HG02970 (cell line): Measurements from ENCODE around the gene UBQLN1.
A peak's percentile ranks its signal among the peaks of the same experiment; 100 is the strongest.
"Not testable (repeated sequence)": the region's sequence is repeated elsewhere in the genome, so short reads cannot be mapped to it uniquely, and the experiment has no call there.

Experiments
- ATAC-seq: cut with Tn5 transposase; IDR thresholded peaks from one replicate; pipeline ENCODE4 v1.9.1; 2021; ENCODE audit warnings: mild to moderate bottlenecking, moderate library complexity, moderate number of reproducible peaks; ENCODE audit not compliant: unreplicated experiment, low FRiP score

The UBQLN1 gene

DNA sequence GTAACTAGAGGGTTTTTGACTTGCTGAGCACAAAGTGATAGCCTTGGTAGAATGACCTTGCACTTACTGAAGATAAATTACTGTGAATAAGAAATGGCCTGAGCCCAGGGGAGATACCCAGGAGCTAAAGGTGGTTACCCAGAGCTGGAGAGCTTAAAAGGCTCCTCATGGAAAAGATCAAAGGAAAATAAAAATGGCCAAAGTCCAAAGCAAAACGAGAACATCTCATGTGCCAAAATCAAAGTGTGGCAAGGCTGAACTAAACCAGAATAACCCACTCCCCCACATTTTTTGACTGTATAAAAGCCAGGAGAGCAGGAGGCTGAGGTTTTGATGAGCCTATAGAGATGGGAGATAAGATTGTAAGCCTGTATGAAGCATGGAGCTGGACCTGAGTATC lies 70.4 kb downstream of the UBQLN1 start:
- no peak for ATAC-seq

DNA sequence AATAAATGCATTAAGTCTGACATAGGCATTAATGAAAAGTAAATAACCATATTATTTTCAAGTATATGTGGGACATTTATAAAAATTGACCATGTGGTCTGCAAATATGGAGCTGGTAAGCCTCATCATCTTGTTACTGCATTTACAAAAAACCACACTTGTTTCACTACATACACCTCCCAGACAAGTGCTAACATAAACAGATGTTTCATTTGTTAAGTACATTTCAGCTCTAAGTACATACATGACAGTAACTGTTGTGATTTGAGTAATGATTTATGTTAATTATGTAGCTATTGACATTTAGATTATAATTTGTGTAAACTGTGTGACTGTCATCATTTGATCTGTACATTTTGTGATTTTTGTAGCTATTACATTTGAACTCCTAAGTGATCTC lies 70.9 kb downstream of the UBQLN1 start:
- no peak for ATAC-seq

DNA sequence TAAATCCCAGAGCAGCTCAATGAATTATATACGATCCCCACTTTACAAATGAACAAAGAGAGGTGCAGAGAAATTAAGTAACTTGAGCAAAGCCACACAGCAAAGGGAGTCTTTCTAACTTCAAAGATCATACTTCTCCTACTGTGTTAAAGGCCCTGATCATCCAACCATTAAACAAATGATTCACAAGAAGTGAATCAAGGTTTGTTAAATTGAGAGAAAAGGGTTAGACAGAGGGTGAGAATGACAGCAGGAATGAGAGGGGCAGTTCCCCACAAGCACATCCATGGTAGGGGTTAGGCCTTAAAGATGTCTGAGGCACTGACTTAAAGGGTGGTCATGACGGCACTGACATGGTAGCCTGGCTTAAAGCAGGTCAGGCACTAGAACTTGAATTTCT lies 74.1 kb downstream of the UBQLN1 start:
- ATAC-seq: no peak

DNA sequence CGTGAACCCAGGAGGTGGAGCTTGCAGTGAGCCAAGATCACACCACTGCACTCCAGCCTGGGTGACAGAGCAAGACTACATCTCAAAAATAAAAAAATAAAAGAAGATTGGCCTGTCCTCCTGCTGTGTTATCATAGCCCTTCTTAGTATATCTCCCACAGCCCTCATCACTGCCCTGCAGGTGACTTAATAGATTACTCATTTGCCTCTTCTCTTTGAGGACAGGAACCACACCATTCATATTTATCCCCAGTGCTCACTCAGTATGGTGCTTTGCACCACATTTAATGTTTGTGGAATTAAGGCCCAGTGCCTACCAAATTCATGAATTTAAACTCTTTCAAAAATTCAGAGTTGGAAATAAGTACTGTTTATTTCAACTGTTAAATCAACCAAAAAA lies 74.5 kb downstream of the UBQLN1 start:
- ATAC-seq: no peak

DNA sequence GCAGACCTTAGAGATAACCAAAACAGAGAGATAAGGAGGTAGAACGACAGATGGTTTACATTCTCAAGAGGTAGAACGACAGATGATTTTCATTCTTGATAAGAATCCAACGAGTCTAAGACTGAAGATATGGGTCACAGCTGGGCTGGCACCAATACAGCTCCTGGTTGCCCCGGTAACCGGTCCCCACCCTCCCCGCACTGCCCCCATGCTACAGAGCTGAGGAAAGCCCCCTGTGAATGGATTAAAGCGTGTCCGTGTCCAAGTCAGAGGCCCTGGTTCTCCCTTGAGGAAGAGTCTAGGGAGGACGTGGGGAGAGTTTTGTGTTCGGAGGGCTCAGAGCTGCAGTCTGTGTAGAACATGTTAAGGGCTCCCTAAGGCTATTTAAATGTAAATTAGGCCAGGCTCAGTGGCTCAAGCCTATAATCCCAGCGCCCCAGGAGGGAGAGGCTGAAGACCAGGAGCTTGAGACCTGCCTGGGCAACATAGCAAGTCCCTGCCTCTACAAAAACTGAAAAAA lies 76.8 kb downstream of the UBQLN1 start:
- no peak for ATAC-seq

DNA sequence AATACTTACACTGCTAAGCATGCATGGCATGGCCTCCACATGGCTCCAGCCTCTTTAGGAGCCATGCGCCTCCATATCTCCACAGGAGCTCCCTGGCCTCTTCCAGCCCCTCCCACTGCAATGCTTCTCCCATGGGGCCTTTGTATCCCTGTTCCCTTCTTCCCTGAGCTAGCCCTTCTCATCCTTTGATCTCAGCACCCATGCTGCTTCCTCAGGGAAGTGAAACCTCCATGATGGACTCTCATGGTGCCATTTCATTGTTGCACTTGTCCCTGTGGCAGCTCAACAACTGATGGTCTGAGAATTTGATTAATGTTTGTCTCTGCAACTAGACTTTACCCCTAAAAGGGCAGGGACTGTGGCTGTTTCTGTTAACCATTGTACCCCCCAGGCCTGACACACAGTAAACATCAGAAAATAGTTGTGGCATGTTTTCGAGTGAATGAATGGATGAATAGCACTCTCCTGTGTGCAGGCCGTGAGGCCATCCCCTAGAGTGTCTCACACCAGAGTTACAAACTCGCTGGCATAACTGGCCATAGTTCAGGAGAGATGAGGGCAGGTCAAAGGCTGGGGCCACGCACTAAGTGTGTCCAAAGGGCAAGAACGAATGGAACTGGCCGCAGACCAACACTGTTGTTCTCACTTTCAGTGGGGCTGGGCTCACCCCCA lies 78.2 kb downstream of the UBQLN1 start:
- no peak for ATAC-seq

DNA sequence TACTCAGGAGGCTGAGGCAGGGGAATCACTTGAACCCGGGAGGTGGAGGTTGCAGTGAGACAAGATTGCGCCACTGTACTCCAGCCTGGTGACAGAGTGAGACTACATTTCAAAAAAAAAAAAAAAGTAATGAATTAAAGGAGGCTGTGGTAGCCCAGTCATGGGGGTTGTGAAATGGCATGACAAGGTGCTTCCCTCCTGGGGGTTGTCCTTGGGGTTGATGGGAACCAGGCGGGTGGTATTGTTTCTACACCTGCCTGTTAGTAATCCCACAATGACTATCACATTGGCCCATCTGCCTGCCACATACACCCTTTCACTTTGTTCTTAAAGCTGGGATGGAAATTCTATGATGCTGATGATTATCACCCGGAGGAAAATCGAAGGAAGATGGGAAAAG lies 79.2 kb downstream of the UBQLN1 start:
- ATAC-seq: no peak

DNA sequence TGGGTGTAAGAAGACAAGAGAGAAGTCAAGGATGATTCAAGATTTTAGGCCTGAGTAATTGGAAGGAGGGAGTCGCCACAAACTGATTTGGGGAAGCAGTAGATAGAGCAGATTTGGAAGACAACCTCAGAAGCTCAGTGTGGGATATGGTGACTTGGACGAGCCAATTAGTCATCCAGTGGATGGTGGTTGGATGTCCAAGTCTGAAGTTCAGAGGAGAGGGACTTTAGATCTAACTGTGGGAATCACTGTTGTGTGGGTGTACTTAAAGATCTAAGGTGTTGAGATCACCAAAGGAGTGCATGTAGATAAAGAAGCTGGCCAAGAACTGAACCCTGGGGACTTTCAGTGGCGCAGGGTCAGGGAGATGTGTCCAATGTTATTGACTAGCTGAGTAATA lies 82.6 kb downstream of the UBQLN1 start:
- no peak for ATAC-seq

DNA sequence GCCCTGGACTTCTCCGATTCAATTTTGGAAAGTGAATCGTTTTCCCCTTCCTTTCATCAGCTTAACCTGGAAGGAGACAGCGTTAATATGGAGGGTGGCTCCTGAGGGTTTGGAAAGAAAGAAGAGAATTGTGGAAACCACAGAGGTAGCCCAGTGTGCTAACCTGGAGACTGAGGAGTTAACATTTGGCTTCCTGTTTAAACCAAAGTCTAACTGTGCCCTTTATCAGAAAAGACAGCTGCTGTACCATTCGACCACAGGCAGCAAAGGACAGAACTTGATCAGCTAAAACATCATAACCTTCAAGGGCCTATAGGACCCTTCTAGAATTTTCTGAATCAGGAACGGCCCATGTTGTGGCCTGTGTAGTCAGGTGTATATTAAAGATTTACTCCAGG lies 84.1 kb downstream of the UBQLN1 start:
- peak; percentile 19 for ATAC-seq

DNA sequence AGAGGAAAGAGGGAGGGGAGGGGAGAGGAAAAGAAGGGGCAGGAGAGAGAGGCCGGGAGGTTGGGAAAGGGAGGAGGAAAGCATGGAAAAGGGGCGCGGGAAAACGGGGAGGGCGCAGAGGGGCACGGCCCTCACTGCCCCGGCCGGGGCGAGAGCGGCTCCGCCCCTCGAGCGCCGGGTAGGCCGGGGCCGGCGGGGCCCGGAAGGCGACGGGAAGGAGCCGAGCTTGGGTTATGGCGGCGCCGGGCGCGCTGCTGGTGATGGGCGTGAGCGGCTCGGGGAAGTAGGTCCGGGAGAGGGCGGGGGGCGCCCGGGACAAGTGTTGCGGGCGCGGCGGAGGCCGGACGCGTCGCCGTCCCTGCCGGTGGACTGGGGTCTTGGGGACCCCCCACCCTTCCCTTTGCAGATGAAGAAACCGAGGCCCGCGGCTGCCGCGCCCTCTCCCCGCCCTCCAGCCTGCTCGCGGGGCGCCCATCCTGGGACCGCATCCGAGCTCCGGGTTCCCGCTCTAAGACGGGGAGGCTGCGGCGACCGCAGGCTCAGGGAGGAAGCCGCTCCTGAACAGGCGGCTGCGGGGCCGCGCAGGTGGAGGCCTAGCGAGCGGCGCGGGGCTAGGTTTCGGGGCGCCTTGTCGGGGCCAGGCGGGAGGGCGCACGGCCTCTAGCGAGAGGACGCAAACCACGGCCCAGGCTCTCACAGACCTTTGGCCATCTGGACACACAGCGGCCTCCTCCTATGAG lies 84.6 kb downstream of the UBQLN1 start, which contains the start of gene IDNK:
TSS of gene IDNK (plus strand) at position 205 of the 740 bp plus-strand sequence. CDS start at position 234, 29 bp downstream.
- peak; percentile 79 for ATAC-seq

DNA sequence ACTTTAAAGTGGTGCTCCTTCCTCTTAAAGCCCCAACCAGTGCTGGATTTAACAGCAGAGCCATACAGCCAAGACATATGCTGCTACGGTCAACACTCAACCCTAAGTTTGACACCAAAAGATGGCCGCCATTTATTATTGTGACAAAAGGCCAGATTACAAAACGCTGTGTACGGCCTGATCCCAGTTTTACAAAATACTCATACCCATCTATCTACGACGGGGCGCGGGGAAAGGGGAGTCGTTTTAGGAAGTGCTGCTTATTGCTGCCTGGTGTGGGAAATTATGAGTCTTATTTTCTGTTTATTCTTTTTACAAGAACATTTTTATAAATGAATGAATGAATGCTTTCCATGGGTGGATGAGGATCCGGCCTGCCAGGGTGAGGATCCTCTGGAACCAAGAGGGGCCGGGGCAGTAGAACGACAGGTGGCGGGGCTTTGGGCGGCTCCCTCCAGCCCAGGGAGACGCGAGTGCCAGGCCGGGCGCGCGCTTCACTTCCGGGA lies 85.3 kb downstream of the UBQLN1 start:
- peak; percentile 48 for ATAC-seq

DNA sequence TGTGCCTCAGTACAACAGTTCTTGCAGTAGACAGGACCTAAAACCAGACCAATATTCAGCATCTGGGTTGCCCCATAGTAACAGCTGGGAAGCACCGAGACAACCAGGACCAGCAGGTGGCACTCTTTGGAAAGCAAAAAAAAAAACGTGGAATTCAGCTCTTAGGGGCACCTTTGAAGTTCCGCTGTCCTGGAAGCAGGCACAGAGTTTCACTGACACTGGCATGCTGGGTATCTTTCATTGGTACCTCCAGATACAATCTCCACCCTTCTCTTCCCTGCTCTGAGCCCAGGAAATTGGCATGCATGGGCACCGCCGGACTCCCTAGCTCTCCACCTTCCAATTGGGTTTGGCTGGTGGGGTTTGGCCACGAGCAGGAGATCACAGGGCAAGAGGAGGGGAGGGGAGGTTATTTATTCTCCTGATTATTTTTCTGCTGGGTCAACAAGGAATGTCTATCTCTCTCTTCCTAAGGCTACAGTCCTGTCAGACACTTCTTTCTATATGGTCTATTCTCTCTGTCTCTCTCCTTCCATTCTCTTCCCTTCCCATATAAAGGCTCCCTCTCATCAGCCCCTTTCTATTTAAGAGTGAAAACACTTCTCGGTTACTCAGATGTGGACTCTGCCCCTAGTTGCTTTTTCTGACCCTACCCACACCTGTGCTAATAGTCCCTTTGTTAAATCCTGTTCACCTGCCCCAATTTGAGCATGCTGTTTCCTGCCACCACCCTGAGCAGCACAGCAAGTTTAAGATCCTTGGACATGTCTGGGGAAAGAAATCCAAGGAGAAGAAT lies 86.7 kb downstream of the UBQLN1 start:
- no peak for ATAC-seq

DNA sequence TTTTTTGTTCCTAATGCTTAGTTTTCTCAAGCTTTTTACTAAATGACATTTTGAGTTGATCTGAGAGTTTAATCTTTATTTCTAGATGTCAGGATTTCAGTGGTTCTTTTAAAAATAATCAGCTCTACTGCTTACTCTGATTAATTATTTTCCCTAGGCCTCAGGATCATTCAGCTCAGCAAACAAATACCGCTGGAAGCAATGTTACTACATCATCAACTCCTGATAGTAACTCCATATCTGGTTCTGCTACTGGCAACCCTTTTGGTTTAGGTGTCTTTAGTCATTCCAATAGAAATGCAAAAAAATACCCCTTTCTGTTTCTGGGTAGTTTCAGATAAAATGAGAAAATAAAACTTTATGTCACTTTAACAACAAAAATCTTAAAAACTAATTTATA lies 90.5 kb downstream of the UBQLN1 start:
- ATAC-seq: no peak

DNA sequence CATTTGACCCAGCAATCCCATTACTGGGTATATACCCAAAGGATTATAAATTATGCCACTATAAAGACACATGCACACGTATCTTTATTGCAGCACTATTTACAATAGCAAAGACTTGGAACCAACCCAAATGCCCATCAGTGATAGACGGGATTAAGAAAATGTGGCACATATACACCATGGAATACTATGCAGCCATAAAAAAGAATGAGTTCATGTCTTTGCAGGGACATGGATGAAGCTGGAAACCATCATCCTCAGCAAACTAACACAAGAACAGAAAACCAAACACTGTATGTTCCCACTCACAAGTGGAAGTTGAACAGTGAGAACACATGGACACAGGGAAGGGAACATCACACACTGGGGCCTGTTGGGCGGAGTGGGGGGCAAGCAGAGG lies 94.5 kb downstream of the UBQLN1 start:
- not testable (repeated sequence) for ATAC-seq
